DMS79 (cell line): ENCODE measurements around the gene CEP250.

Experiments used
- DNase-seq: peaks from one replicate; lab custom pipeline; 2025; lab: John Stamatoyannopoulos, UW

CEP250 gene

DNA sequence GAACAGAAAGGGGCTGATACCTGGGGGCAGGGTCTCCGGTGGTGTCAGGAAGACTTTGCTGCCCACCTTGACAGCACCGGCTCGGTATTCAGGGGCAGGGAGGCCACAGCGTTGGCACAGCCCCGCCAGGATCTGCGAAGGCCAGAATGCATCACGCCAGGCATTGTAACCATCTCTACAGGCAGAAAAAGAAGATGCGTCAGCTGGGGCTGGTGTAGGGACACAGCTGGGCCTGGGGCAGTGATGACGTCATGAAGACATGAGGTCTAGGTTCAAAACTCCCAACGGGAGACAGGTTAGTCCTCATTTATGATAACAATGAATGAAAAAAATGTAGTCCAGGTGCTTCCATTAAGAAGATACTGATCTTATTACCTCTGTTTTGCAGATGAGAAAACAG lies 108.4 kb downstream of the CEP250 start:
- no peak for DNase-seq

DNA sequence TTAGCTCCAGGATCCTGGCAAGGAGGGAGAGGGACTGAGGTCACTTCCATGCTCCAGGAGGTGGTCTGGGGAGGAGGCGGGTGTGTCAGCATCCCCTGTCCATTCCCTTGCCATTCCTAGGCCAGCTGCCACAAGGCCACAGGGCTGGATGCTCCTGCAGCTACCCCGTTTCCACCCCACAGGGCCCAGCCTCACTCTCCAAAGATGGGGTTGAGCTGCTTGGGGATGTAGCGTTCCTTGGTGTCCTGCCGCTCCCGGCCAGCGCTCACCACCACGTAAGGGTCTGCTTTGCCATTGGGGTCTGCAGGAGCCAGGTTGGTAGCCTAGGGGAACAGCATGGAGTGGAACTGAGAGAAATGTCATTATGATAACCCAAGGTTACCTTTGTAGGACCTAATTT lies 109.5 kb downstream of the CEP250 start:
- DNase-seq: no peak

DNA sequence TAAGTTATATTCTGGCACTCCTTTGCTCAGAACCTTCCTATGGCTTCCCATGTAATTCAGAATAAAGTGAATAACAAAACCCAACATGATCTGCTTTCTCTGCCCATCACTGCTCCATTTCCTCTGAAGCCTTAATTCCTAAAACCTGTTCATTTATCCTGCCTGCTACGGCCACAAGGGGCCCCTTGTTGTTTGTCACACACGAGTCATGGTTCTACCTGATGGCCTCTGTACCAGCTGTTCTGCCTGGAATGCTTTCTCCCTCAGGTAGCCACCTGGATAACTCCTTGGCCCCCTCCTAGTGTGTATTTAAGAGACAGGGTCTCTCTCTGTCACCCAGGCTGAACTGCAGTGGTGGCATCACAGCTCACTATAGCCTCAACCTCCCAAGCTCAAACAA lies 113.2 kb downstream of the CEP250 start:
- no peak for DNase-seq
